ENCODE data around the gene RC3H1.
"Not testable (repeated sequence)": the region's sequence is repeated elsewhere in the genome, so short reads cannot be mapped to it uniquely, and the experiment has no call there.

DNA sequence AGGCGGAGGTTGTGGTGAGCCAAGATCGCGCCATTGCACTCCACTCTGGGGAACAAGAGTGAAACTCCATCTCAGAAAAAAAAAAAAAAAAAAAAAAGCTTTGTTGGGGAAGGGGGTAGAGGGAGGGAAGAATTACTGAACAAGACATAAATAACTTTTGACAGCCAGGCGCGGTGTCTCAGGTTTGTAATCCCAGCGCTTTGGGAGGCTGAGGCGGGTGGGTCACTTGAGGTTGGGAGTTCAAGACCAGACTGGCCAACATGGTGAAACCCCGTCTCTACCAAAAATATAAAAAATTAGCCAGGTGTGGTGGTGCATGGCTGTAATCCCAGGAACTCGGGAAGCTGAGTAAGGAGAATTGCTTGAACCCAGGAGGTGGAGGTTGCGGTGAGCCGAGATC is 28.2 kb downstream of the RC3H1 start:
- TF ChIP-seq, protein P1, sequence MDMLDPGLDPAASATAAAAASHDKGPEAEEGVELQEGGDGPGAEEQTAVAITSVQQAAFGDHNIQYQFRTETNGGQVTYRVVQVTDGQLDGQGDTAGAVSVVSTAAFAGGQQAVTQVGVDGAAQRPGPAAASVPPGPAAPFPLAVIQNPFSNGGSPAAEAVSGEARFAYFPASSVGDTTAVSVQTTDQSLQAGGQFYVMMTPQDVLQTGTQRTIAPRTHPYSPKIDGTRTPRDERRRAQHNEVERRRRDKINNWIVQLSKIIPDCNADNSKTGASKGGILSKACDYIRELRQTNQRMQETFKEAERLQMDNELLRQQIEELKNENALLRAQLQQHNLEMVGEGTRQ (IDR thresholded peaks at IDR 0.05; ENCODE audit: borderline replicate concordance, low read depth, low read length) = not testable (repeated sequence)
- not testable (repeated sequence) for TF ChIP-seq FOXJ3 (CRISPR knock-in tag; IDR thresholded peaks at IDR 0.05); RFX5 (IDR thresholded peaks at IDR 0.05; ENCODE audit: low read length); FOXM1 (IDR thresholded peaks at IDR 0.05; ENCODE audit: low read depth); EP300 (IDR thresholded peaks at IDR 0.05; ENCODE audit: borderline replicate concordance in 1 of 2, low read depth in 1 of 2, low read length in 1 of 2); ELF1 (IDR thresholded peaks at IDR 0.05); TEAD4 (IDR thresholded peaks at IDR 0.05; ENCODE audit: borderline replicate concordance, insufficient read depth); POLR2AphosphoS5 (IDR thresholded peaks at IDR 0.05; ENCODE audit: low read depth, low read length); JUND (IDR thresholded peaks at IDR 0.05)
- TF ChIP-seq, protein P2, sequence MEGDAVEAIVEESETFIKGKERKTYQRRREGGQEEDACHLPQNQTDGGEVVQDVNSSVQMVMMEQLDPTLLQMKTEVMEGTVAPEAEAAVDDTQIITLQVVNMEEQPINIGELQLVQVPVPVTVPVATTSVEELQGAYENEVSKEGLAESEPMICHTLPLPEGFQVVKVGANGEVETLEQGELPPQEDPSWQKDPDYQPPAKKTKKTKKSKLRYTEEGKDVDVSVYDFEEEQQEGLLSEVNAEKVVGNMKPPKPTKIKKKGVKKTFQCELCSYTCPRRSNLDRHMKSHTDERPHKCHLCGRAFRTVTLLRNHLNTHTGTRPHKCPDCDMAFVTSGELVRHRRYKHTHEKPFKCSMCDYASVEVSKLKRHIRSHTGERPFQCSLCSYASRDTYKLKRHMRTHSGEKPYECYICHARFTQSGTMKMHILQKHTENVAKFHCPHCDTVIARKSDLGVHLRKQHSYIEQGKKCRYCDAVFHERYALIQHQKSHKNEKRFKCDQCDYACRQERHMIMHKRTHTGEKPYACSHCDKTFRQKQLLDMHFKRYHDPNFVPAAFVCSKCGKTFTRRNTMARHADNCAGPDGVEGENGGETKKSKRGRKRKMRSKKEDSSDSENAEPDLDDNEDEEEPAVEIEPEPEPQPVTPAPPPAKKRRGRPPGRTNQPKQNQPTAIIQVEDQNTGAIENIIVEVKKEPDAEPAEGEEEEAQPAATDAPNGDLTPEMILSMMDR (IDR thresholded peaks at IDR 0.05) = not testable (repeated sequence)
- TF ChIP-seq, protein P3, sequence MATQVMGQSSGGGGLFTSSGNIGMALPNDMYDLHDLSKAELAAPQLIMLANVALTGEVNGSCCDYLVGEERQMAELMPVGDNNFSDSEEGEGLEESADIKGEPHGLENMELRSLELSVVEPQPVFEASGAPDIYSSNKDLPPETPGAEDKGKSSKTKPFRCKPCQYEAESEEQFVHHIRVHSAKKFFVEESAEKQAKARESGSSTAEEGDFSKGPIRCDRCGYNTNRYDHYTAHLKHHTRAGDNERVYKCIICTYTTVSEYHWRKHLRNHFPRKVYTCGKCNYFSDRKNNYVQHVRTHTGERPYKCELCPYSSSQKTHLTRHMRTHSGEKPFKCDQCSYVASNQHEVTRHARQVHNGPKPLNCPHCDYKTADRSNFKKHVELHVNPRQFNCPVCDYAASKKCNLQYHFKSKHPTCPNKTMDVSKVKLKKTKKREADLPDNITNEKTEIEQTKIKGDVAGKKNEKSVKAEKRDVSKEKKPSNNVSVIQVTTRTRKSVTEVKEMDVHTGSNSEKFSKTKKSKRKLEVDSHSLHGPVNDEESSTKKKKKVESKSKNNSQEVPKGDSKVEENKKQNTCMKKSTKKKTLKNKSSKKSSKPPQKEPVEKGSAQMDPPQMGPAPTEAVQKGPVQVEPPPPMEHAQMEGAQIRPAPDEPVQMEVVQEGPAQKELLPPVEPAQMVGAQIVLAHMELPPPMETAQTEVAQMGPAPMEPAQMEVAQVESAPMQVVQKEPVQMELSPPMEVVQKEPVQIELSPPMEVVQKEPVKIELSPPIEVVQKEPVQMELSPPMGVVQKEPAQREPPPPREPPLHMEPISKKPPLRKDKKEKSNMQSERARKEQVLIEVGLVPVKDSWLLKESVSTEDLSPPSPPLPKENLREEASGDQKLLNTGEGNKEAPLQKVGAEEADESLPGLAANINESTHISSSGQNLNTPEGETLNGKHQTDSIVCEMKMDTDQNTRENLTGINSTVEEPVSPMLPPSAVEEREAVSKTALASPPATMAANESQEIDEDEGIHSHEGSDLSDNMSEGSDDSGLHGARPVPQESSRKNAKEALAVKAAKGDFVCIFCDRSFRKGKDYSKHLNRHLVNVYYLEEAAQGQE (IDR thresholded peaks at IDR 0.05; ENCODE audit: low read depth, low read length) = not testable (repeated sequence)
- TF ChIP-seq, protein P4, sequence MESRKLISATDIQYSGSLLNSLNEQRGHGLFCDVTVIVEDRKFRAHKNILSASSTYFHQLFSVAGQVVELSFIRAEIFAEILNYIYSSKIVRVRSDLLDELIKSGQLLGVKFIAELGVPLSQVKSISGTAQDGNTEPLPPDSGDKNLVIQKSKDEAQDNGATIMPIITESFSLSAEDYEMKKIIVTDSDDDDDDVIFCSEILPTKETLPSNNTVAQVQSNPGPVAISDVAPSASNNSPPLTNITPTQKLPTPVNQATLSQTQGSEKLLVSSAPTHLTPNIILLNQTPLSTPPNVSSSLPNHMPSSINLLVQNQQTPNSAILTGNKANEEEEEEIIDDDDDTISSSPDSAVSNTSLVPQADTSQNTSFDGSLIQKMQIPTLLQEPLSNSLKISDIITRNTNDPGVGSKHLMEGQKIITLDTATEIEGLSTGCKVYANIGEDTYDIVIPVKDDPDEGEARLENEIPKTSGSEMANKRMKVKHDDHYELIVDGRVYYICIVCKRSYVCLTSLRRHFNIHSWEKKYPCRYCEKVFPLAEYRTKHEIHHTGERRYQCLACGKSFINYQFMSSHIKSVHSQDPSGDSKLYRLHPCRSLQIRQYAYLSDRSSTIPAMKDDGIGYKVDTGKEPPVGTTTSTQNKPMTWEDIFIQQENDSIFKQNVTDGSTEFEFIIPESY (IDR thresholded peaks at IDR 0.05; ENCODE audit: borderline replicate concordance, low read depth) = not testable (repeated sequence)
- TF ChIP-seq, protein P5, sequence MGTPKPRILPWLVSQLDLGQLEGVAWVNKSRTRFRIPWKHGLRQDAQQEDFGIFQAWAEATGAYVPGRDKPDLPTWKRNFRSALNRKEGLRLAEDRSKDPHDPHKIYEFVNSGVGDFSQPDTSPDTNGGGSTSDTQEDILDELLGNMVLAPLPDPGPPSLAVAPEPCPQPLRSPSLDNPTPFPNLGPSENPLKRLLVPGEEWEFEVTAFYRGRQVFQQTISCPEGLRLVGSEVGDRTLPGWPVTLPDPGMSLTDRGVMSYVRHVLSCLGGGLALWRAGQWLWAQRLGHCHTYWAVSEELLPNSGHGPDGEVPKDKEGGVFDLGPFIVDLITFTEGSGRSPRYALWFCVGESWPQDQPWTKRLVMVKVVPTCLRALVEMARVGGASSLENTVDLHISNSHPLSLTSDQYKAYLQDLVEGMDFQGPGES (IDR thresholded peaks at IDR 0.05; ENCODE audit: low read depth, low read length) = not testable (repeated sequence)
